Neural crest cell (in vitro differentiated cells): ENCODE results near the gene WDR20. TPM values are rescaled to one million over a fixed set of nuclear protein-coding genes. Genes with fewer than 3 reads are reported as not detected.
A peak's percentile ranks its signal among the peaks of the same experiment; 100 is the strongest.
"Not testable (repeated sequence)": the region's sequence is repeated elsewhere in the genome, so short reads cannot be mapped to it uniquely, and the experiment has no call there.

Experiments used
- DNase-seq: peaks from one replicate; pipeline ENCODE4 v3.0.0; 2021; ENCODE audit warnings: low read depth, mixed read lengths, low spot score
- H3K27ac Mint-ChIP-seq: one replicate; pipeline ENCODE4 v1.8.0; 2021; ENCODE audit warnings: mild to moderate bottlenecking, mixed read lengths; ENCODE audit not compliant: unreplicated experiment
- H3K27me3 Mint-ChIP-seq: 2 replicates; pipeline ENCODE4 v1.8.0; 2021; ENCODE audit warnings: low read depth, mild to moderate bottlenecking, mixed read lengths
- H3K36me3 Mint-ChIP-seq: 2 replicates; pipeline ENCODE4 v1.8.0; 2021; ENCODE audit warnings: low read depth, mild to moderate bottlenecking, mixed read lengths
- H3K4me1 Mint-ChIP-seq: 2 replicates; pipeline ENCODE4 v1.8.0; 2021; ENCODE audit warnings: mixed read lengths
- H3K4me3 Mint-ChIP-seq: one replicate; pipeline ENCODE4 v1.8.0; 2021; ENCODE audit warnings: mild to moderate bottlenecking, mixed read lengths
- H3K9me3 Mint-ChIP-seq: 2 replicates; pipeline ENCODE4 v1.8.0; 2021; ENCODE audit warnings: mixed read lengths
- total RNA-seq: library from RNA; stranded (reverse); gene quantifications from 2 replicates; pipeline ENCODE4 v1.2.1, GENCODE V29; 2021
- TF ChIP-seq, protein P1 (sequence below): fragments of 200-600 bp; sonication (generic); conservative IDR thresholded peaks from 2 replicates; pipeline ENCODE4 v1.5.0; 2021; ENCODE audit warnings: antibody characterized with exemption, mild to moderate bottlenecking

Gene WDR20
- total RNA-seq, 1 donor from 2014 or later: 30.2 TPM

DNA sequence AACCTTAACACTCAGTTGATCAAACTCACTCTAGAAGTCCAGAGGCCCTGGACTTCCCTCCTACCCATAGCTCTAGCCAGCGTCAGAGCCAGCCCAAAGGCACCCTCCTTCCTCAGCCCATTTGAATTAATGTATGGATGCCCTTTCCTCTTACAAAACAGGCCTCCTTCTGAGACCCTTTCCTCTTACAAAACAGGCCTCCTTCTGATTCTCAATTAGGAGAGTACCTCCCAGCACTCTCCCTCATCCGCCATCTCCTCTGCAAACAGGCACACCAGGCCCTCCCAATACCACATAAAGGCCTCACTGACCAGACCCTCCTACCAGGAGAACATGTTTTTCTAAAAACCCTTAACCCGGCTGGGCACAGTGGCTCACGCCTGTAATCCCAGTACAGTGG is 99.5 kb downstream of the WDR20 start:
- no peaks in the 10 kb centered on the region for H3K27me3 Mint-ChIP-seq
- TF ChIP-seq, protein P1, sequence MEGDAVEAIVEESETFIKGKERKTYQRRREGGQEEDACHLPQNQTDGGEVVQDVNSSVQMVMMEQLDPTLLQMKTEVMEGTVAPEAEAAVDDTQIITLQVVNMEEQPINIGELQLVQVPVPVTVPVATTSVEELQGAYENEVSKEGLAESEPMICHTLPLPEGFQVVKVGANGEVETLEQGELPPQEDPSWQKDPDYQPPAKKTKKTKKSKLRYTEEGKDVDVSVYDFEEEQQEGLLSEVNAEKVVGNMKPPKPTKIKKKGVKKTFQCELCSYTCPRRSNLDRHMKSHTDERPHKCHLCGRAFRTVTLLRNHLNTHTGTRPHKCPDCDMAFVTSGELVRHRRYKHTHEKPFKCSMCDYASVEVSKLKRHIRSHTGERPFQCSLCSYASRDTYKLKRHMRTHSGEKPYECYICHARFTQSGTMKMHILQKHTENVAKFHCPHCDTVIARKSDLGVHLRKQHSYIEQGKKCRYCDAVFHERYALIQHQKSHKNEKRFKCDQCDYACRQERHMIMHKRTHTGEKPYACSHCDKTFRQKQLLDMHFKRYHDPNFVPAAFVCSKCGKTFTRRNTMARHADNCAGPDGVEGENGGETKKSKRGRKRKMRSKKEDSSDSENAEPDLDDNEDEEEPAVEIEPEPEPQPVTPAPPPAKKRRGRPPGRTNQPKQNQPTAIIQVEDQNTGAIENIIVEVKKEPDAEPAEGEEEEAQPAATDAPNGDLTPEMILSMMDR: no peak
- no peak for DNase-seq
- no peaks in the 10 kb centered on the region for H3K4me1 Mint-ChIP-seq
- no peak overlapping the region for H3K27ac Mint-ChIP-seq
- H3K36me3 Mint-ChIP-seq: no peaks in the 10 kb centered on the region
- H3K4me3 Mint-ChIP-seq: no peak overlapping the region
- H3K9me3 Mint-ChIP-seq: no peaks in the 10 kb centered on the region

DNA sequence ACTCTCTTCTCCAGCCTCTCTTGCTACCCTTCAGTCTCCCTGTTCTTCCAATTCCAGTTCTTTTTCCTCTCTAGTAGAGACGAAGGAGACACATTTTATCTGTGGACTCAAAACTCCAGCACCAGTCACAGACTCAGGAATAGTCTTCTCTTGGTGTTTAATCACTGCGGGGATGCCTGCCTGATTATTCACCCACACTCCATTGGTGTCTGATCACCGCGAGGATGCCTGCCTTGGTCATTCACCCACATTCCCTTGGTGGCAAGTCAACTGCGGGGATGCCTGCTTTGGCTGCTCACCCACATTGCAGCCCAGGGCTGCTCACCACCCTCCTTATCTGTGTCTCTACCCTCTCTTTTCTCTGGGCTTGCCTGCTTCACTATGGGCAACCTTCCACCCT is 100.8 kb downstream of the WDR20 start:
- H3K9me3 Mint-ChIP-seq: not testable (repeated sequence)

DNA sequence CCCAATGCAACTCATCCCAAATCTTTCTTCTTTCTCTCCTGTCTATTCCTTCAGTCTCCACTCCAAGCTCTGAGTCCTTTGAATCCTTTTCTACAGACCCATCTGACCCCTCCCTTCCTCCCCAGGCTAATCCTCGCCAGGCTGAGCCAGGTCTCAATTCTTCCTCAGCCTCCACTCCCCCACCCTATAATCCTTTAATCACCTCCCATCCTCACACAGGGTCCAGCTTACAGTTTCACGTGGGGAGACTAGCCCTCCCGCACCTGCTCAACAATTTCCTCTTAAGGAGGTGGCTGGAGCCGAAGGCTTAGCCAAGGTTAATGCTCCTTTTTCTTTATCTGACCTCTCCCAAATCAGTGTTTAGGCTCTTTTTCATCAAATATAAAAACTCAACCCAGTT is 101.5 kb downstream of the WDR20 start:
- Mint-ChIP-seq H3K27me3 (no peaks in the 10 kb centered on the region), H3K36me3 (no peaks in the 10 kb centered on the region), H3K27ac (no peak overlapping the region), H3K9me3 (no peaks in the 10 kb centered on the region), H3K4me3 (no peak overlapping the region), H3K4me1 (no peaks in the 10 kb centered on the region)
- TF ChIP-seq, protein P1: no peak
- no peak for DNase-seq

More for the DNA sequence above, 100.8 kb downstream of the WDR20 start:
- H3K4me3 Mint-ChIP-seq, DNase-seq, H3K36me3 Mint-ChIP-seq, H3K27ac Mint-ChIP-seq, H3K27me3 Mint-ChIP-seq, H3K4me1 Mint-ChIP-seq: not testable (repeated sequence)

DNA sequence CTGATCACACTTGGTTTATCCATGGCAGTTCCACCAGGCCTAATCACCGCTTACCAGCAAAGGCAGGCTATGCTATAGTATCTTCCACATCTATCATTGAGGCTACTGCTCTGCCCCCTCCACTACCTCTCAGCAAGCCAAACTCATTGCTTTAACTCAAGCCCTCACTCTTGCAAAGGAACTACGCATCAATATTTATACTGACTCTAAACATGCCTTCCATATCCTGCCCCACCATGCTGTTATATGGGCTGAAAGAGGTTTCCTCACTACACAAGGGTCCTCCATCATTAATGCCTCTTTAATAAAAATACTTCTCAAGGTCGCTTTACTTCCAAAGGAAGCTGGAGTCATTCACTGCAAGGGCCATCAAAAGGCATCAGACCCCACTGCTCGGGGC is 104.1 kb downstream of the WDR20 start:
- H3K27ac Mint-ChIP-seq, H3K27me3 Mint-ChIP-seq, H3K4me3 Mint-ChIP-seq, H3K36me3 Mint-ChIP-seq, H3K4me1 Mint-ChIP-seq, H3K9me3 Mint-ChIP-seq, DNase-seq: not testable (repeated sequence)

DNA sequence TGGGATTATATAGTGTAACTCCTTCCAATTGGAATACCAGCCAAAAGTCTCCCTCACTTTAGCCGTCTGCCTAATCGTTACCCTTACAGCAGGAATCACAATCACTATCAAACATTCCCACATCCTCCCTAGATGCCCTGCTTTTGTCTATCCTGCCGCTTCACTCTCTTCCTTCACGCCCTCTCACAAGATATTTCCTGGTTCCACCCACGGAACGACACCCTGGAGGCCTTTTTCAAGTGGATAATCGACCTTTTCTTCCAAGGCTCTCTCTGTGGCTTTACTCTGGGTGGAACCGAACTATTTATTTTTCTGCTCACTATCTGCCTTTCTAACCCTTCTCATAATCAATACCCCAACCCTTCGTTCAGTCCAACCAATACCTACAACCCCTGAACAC is 106.4 kb downstream of the WDR20 start:
- Mint-ChIP-seq H3K9me3 (no peaks in the 10 kb centered on the region), H3K4me3 (no peak overlapping the region), H3K4me1 (peaks cover 3% of the 10 kb centered on the region), H3K27me3 (no peaks in the 10 kb centered on the region), H3K27ac (no peak overlapping the region), H3K36me3 (peaks cover 4% of the 10 kb centered on the region)
- no peak for DNase-seq
- TF ChIP-seq, protein P1: no peak

DNA sequence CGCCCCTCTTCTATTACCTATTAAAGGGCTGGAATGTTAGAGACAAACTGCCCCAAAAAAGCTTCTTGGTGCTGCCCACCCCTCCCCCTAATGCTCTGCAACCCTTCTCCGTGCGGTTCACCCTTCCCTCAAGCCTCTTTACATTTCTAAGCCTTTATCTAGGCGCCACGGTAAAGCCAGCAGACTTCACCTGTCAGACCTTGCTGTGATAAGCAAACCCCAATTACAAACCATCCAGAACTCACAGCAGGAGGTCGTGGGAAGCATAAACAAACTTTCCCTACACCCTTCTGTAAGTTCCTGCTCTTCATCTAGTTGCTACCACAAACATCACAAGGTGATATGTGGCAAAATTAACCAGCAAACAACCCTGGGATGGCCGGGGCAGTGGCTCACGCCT is 108.4 kb downstream of the WDR20 start:
- no peaks in the 10 kb centered on the region for H3K9me3 Mint-ChIP-seq
- H3K36me3 Mint-ChIP-seq: peaks cover 4% of the 10 kb centered on the region
- TF ChIP-seq, protein P1: no peak
- no peak overlapping the region for H3K27ac Mint-ChIP-seq
- no peaks in the 10 kb centered on the region for H3K27me3 Mint-ChIP-seq
- no peak overlapping the region for H3K4me3 Mint-ChIP-seq
- H3K4me1 Mint-ChIP-seq: peaks cover 3% of the 10 kb centered on the region
- DNase-seq: no peak

DNA sequence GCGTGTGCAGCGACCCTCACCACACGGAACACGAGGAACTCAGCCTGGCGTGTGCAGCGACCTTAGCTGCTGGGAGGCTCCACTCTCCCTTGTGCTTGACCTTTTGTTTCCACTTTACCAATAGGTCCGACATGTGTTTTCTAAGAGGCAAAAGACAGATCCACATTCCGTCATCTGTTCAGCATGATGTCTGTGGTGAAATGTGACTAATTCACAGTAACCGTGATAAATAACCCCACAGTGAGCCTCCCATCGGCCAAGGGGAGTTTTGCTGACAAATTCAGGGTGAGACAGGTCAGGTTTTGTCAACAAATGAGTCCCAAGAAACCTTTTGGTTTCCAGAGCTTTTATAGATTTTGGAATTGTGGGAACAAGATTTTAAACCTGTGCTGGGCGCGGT is 109.3 kb downstream of the WDR20 start:
- H3K4me3 Mint-ChIP-seq: no peak overlapping the region
- peaks cover 4% of the 10 kb centered on the region for H3K36me3 Mint-ChIP-seq
- no peak for DNase-seq
- H3K27ac Mint-ChIP-seq: peak overlapping the region; percentile 47
- H3K9me3 Mint-ChIP-seq: no peaks in the 10 kb centered on the region
- H3K4me1 Mint-ChIP-seq: peaks cover 3% of the 10 kb centered on the region
- TF ChIP-seq, protein P1: no peak
- H3K27me3 Mint-ChIP-seq: no peaks in the 10 kb centered on the region
